K562 (cell line): ENCODE data around the gene MARK2. TPM values are rescaled to one million over a fixed set of nuclear protein-coding genes. Genes with fewer than 3 reads are reported as not detected.
A peak's percentile ranks its signal among the peaks of the same experiment; 100 is the strongest.

Experiments used
- ADNP ChIP-seq: fragments of 200-800 bp; sonication (Bioruptor generic); IDR thresholded peaks from 2 replicates; pipeline ENCODE4 v1.6.1; 2016; ENCODE audit warnings: missing genetic modification characterization, missing compliant biosample characterization
- DIDO1 ChIP-seq: fragments of 450-650 bp; IDR thresholded peaks from 2 replicates; pipeline ENCODE4 v1.6.1; 2016; ENCODE audit warnings: low read depth, missing biosample characterization, missing genetic modification characterization
- ETS2 ChIP-seq: IDR thresholded peaks from 2 replicates; pipeline ENCODE4 v1.6.1; 2016; ENCODE audit warnings: borderline replicate concordance, missing genetic modification characterization, mild to moderate bottlenecking, moderate library complexity, missing compliant biosample characterization; ENCODE audit not compliant: poor library complexity, severe bottlenecking
- L3MBTL2 ChIP-seq: fragments of 450-650 bp; IDR thresholded peaks from 2 replicates; pipeline ENCODE4 v1.6.1; 2016; ENCODE audit warnings: mild to moderate bottlenecking, moderate library complexity
- RHOXF2B ChIP-seq: fragments of 250-450 bp; sonication (Bioruptor Pico); conservative IDR thresholded peaks from 2 replicates; pipeline ENCODE4 v1.5.1; 2021
- SMAD1 ChIP-seq: fragments of 150-350 bp; IDR thresholded peaks from 2 replicates; pipeline ENCODE4 v1.6.1; 2014; ENCODE audit warnings: low read length, low read depth; ENCODE audit not compliant: partially characterized antibody
- SMARCE1 ChIP-seq: fragments of 450-650 bp; IDR thresholded peaks from 2 replicates; pipeline ENCODE4 v1.7.1; 2016; ENCODE audit warnings: mild to moderate bottlenecking
- SMC3 ChIP-seq: conservative IDR thresholded peaks from 2 replicates; pipeline ENCODE4 v1.6.1; 2011; ENCODE audit warnings: low read depth, low read length, improper control_type of control experiment; ENCODE audit not compliant: insufficient read depth
- ZNF431 ChIP-seq: sonication (generic); formaldehyde crosslinking; IDR thresholded peaks from 2 replicates; pipeline ENCODE4 v1.8.0; 2022; ENCODE audit warnings: mild to moderate bottlenecking, missing genetic modification reagents
- polyA plus RNA-seq, 8 experiments: library from polyadenylated mRNA; depleted of rRNA in 4 of 8; stranded (reverse) in 5 of 8; unstranded in 3 of 8; fragments of >200 nt; fragmentation: Nextera tagmentation in 2 of 8; fragmentation: Illumina TruSeq in 1 of 8; extraction: Ambion mirVana in 2 of 8; extraction: Trizol in 1 of 8; gene quantifications; 2 replicates each; pipeline versions ENCODE4 v1.2.1 to v1.2.3, GENCODE V29; 2011 to 2014; ENCODE audit warnings: inconsistent platforms in 1 of 8, missing spikeins in 1 of 8
- total RNA-seq, 7 experiments: library from RNA; depleted of rRNA in 6 of 7; stranded (reverse); fragments of >200 nt in 6 of 7; fragmentation: Illumina TruSeq in 2 of 7; extraction: Trizol in 2 of 7; gene quantifications; 2 replicates each; pipeline versions ENCODE4 v1.2.1 to v1.2.3, GENCODE V29; 2011 to 2021; ENCODE audit warnings: low replicate concordance in 1 of 7
- TF ChIP-seq, protein P1 (sequence below): conservative IDR thresholded peaks from 2 replicates; pipeline ENCODE4 v1.6.1; 2011; ENCODE audit warnings: low read depth, mild to moderate bottlenecking, low read length; ENCODE audit not compliant: control insufficient read depth
- TF ChIP-seq, protein P2 (sequence below): fragments of 250-450 bp; sonication (Bioruptor Pico); IDR thresholded peaks from 2 replicates; pipeline ENCODE4 v1.5.0; 2020; ENCODE audit warnings: mild to moderate bottlenecking, borderline replicate concordance
- TF ChIP-seq, protein P3 (sequence below): fragments of 250-450 bp; sonication (Bioruptor Pico); IDR thresholded peaks from 2 replicates; pipeline ENCODE4 v1.5.0; 2021

MARK2 gene
- total and polyA plus RNA-seq, 9 of the 15 experiments (the other 6 are each of a cell fraction or from before 2014, with no cell fraction given) = 0.32 to 43.5 (median 15.1) TPM

DNA sequence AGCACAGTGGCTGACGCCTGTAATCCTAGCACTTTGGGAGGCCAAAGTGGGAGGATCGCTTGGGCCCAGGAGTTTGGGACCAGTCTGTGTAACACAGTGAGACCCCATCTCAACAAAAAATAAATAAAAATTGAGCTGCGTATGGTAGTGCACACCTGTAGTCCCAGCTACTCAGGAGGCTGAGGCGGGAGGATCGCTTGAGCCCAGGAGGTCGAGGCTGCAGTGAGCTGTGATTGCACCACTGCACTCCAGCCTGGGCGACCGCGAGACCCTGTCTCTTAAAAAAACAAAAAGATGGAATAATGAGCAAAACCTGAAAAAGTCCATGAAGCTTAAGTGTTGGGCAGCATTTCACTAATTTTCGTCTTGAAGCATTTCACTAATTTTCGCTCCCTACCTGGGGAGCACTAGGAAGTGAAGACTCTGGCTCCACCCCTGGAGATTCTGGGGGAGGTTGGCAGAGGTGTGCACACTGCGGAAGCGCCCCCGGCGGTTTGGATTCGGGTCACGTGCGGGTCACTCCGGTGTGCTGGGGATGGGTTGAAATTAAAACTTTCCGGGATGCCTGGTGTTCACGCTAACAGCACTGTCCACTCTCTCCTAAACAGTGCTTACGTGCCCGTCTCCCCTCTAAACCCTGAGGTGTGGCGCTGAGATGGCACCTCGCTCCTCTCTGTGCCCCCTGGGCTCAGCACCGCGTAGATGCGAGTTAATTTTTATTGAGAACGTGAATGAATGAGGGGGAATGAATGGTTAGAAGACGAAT, 99.0 kb downstream of the MARK2 start (continued):
- TF ChIP-seq, protein P1, sequence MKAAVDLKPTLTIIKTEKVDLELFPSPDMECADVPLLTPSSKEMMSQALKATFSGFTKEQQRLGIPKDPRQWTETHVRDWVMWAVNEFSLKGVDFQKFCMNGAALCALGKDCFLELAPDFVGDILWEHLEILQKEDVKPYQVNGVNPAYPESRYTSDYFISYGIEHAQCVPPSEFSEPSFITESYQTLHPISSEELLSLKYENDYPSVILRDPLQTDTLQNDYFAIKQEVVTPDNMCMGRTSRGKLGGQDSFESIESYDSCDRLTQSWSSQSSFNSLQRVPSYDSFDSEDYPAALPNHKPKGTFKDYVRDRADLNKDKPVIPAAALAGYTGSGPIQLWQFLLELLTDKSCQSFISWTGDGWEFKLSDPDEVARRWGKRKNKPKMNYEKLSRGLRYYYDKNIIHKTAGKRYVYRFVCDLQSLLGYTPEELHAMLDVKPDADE = no peak
- TF ChIP-seq, protein P2, sequence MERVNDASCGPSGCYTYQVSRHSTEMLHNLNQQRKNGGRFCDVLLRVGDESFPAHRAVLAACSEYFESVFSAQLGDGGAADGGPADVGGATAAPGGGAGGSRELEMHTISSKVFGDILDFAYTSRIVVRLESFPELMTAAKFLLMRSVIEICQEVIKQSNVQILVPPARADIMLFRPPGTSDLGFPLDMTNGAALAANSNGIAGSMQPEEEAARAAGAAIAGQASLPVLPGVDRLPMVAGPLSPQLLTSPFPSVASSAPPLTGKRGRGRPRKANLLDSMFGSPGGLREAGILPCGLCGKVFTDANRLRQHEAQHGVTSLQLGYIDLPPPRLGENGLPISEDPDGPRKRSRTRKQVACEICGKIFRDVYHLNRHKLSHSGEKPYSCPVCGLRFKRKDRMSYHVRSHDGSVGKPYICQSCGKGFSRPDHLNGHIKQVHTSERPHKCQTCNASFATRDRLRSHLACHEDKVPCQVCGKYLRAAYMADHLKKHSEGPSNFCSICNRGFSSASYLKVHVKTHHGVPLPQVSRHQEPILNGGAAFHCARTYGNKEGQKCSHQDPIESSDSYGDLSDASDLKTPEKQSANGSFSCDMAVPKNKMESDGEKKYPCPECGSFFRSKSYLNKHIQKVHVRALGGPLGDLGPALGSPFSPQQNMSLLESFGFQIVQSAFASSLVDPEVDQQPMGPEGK = no peak
- no peak for TF ChIP-seq ETS2 (tag)
- peak; percentile 41; the same call in 1 of the 2 replicates for TF ChIP-seq DIDO1 (tag)
- no peak for TF ChIP-seq RHOXF2B (CRISPR knock-in tag)
- peak; percentile 37; the same call in 1 of the 2 replicates for TF ChIP-seq SMARCE1
- TF ChIP-seq ZNF431 (CRISPR knock-in tag) = no peak
- no peak for TF ChIP-seq L3MBTL2
- TF ChIP-seq SMC3 = no peak
- TF ChIP-seq, protein P3, sequence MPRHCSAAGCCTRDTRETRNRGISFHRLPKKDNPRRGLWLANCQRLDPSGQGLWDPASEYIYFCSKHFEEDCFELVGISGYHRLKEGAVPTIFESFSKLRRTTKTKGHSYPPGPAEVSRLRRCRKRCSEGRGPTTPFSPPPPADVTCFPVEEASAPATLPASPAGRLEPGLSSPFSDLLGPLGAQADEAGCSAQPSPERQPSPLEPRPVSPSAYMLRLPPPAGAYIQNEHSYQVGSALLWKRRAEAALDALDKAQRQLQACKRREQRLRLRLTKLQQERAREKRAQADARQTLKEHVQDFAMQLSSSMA (CRISPR knock-in tag) = no peak
- TF ChIP-seq ADNP (tag) = no peak
- TF ChIP-seq SMAD1 = no peak
